IPS-18c (cell line): Measurements from ENCODE around the gene MAD2L2.

Source experiments
- H3K4me3 ChIP-seq: 2 replicates; pipeline ENCODE4 v1.7.0; 2013; ENCODE audit warnings: low read depth, mild to moderate bottlenecking, low read length, moderate library complexity; ENCODE audit not compliant: insufficient read depth
- H3K9me3 ChIP-seq: one replicate; pipeline ENCODE4 v1.6.1; 2013; ENCODE audit warnings: mild to moderate bottlenecking, low read length, moderate library complexity; ENCODE audit not compliant: control insufficient read depth, insufficient read depth

The MAD2L2 gene

DNA sequence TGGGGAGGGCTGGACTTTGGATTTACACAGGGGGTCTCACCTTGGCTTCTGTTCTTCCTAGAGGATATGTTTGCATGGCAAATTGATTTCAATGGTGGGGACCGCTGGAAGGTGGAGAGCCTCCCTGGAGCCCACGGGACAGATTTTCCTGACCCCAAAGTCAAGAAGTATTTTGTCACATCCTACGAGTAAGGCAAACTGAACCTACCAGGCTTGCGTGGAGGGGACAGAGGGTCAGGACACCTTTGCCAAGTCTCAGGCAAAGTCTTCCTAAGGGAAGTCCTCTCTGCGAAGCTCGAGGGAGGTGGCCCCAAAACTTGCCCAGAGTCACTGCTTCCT is 9.8 kb downstream of the MAD2L2 start:
- H3K4me3 ChIP-seq = no peak overlapping the region
- peaks cover 2% of the 10 kb centered on the region for H3K9me3 ChIP-seq

DNA sequence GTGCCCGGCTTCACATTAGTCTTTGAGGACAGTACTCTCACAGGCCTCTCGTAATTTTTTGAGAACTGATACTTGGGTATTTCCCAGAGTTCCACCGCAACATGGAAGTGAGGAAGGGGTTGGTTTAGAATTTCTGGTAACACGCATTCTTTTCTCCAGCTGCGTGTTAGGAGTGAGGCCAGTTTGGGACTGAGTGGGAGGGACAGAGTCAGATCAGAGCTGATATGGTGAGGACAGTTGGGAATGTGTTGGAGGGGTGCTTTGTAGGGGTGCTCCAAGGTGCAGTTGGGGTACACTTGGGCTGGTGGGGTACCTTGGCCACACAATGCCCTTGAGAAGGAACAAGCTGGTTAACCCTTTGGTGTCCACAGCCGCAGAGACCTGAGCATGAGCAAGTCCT is 10.2 kb downstream of the MAD2L2 start:
- Histone ChIP-seq H3K4me3 (no peak overlapping the region), H3K9me3 (no peaks in the 10 kb centered on the region)

DNA sequence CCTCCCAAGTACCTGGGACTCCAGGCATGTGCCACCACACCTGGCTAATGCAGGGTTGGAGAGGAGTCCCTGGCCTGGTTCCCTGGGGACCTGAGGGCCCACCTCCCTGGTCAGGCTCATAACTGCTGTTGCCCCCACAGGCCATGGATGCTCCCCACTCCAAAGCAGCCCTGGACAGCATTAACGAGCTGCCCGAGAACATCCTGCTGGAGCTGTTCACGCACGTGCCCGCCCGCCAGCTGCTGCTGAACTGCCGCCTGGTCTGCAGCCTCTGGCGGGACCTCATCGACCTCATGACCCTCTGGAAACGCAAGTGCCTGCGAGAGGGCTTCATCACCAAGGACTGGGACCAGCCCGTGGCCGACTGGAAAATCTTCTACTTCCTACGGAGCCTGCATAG is 12.4 kb downstream of the MAD2L2 start:
- Histone ChIP-seq H3K4me3 (no peak overlapping the region), H3K9me3 (no peaks in the 10 kb centered on the region)

DNA sequence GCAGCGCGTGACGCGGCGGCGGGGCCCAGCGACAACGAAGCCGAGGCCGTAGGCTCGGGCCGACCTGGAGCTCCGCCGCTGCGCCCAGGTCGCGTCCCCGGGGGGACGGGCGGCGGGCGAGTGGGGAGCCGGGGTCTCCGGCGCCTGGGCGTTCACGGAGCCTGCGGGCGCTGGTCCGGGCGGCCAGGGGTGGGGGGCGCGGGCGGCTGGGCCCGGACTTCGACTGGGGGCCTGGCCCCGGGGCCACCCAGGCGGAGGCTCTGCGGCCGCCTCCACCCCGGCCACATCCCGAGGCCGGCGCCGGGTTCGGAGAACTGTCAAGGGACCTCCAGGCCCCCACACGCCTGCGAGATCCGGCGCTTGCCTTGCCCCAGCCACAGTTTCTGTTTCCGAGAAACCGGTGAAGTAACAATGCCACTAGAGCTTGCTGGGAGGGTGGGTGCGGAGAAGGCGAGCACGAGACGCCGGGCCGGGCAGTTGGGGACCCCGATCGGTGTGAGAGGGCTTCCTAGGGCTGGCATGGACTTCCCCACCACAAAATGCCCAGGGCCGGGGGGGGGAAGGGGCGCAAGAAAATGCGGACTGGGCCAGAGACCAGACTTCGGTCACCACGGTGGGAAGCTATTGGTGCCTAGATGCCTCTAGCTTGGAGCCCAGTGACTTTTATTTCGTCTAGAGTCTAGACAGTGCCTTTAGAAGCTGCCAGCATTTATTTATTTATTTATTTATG is 16.4 kb downstream of the MAD2L2 start:
- Histone ChIP-seq H3K4me3 (peak overlapping the region; percentile 44), H3K9me3 (no peaks in the 10 kb centered on the region)

DNA sequence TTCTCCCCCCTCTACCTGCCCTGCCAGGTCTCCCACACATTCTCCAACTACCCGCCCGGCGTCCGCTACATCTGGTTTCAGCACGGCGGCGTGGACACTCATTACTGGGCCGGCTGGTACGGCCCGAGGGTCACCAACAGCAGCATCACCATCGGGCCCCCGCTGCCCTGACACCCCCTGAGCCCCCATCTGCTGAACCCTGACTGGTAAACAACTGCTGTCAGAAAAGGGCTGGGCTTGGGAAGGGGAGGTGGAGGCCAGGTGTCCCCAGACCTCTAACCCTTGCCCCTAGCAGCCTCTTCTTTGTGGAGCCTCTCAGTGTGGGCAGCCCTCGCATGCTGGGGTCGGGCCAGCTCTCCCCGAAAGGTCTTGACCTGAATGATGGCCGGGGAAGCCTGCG is 19.8 kb downstream of the MAD2L2 start:
- Histone ChIP-seq H3K9me3 (no peaks in the 10 kb centered on the region), H3K4me3 (no peak overlapping the region)

DNA sequence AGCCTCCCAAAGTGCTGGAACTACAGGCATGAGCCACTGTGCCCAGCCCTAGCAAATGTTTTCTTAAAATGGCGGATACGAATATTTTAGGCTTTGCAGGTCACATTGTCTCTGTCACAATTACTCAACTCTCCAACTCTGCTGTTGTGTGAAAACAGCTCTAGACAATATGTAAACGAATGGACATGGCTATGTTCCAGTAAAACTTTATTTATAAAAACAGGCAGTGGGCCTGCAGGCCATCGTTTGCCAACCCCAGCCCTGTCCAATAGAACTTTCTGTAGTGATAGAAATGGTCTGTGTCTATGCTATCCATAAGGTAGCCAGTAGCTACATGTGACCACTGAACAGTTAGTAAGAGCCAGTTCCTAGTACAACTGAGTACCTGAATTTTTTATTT is 21.2 kb downstream of the MAD2L2 start:
- H3K4me3 ChIP-seq = no peak overlapping the region
- no peaks in the 10 kb centered on the region for H3K9me3 ChIP-seq

DNA sequence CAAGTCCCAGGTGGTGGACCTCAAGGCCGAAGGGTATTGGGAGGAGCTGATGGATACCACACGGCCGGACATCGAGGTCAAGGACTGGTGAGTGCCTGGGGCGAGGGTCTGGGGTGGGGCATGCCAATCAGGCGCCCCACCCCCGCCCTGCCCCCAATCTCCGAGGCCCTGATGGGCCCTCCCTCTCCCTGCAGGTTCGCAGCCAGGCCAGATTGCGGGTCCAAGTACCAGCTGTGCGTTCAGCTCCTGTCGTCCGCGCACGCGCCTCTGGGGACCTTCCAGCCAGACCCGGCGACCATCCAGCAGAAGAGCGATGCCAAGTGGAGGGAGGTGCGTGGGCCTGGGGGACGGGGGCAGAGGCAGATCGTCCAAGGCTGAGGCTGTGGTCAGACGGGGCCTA is 22.4 kb downstream of the MAD2L2 start:
- H3K9me3 ChIP-seq = no peaks in the 10 kb centered on the region
- H3K4me3 ChIP-seq = no peak overlapping the region

DNA sequence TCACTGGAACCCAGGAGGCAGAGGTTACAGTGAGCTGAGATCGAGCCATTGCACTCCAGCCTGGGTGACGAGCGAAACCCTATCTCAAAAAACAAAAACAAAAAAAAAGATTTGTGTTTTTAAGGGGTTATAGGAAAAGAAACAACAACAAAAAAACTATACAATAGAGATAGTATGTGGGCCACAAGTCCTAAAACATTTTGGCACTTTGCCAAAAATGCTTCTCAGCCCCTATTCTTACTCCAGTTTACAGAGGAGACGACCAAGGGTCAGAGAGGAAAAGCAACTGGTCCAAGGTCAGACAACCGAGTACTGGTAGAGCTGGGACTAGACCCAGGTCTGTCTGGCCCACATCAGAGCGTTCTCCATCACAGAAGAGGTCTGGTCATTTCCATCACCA is 23.3 kb downstream of the MAD2L2 start:
- Histone ChIP-seq H3K4me3 (no peak overlapping the region), H3K9me3 (no peaks in the 10 kb centered on the region)

DNA sequence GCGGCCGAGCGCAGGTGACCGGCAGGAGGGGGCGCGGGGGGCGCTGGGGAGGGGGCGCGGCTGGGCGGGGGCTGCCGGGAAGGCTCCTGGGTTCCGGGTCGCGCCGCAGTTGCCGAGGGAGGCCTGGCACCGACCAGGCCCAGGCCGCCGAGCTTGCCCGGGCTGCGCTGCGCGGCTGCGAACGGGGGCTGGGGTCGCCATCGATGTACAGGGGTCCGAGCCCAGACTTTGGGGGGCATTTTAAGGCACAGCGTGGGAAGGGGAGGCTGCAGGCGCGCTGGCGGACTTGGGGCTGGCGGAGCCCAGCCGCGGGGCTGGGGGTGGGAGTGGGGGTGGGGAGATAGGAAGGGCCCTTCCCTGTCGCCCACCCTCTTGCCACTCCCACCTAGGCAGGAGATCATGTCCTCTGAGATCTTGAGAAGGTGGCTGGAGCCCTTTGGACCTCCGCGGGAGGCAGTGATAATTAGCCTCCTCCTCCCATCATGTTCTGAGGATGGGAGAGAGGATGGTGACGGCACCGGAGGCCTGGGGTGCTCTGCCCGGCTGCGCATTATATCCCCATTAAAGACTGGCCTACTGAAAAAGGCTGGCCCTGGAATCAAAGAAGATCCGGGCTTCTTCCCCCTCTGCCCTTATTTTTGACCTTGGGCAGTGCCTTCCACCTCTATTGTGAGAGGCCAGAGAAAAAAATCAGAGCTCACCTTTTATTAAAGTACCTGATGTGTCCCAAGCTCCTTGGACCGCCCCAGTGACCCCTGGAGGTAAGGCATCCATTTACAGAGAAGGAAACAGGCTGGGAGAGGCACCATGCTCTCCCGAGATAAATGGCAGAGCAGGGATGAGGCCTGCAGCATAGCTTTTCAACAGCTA is 25.8 kb downstream of the MAD2L2 start:
- Histone ChIP-seq H3K4me3 (peak overlapping the region; percentile 56), H3K9me3 (no peaks in the 10 kb centered on the region)

DNA sequence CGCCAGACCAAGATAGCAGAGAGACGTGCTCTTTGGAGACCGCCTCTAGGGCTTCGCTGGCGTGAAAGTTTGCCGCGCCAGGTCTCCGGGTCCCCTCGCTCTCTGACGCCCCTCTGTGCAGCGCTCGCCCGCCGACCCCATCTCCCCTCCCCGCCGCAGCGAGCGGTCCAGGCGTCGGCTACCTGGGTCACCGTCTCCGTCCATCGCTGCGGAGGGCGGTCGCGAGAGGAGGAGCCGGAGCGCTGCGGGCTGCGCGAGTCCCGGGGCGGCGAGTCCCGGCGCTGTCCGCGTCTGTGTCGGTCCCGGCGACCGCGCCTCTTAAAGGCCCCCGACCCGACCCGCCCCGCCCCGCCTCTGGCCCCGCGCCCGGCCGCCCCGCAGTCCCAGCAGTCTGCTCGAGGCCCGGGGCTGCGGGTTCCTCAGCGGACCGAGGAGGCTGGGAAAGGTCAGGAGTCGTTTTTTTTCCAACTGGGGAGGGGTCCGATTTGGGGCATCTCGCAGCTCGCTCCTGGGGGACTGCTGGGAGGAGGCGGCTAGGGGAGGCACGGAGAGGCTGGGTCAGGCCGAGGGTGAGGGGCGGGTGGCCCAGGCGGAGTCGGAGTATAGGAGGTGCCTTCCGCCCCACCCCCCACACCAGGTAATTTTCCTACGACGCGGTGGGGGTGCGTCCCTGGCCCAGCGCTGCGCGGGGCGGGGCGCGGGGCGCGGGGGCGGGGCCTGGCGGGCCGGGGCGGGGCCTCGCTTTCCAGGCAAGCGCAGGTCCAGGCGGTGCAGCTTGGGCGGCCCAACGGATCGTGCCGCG is 26.6 kb downstream of the MAD2L2 start, which contains the start of the genes FBXO2 and FBXO44:
Gene FBXO2 (minus strand): TSS at position 293 of the 802 bp plus-strand sequence. CDS start 89 bp downstream, at position 204.
Gene FBXO44 (plus strand): TSS at position 741 of the 802 bp plus-strand sequence. CDS start 959 bp downstream, outside the sequence.
- Histone ChIP-seq H3K4me3 (peak within 1 kb of the TSS; percentile 69), H3K9me3 (no peaks in the 10 kb centered on the region)

DNA sequence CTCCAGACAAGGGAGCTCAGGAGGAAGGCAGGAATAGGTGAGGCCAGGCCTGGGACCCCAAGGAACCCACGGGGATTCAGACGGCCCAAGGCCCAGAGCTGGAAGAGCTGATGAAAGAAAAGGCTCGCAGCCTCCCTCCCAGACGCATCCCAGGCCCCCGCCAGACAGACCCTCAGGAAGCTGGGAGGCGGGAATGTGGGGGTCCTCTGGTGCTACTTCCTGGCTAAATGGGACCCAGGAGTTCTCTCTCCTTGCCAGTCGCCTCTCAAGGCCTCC is 27.1 kb downstream of the MAD2L2 start:
- Histone ChIP-seq H3K4me3 (peak overlapping the region; percentile 69), H3K9me3 (no peaks in the 10 kb centered on the region)

DNA sequence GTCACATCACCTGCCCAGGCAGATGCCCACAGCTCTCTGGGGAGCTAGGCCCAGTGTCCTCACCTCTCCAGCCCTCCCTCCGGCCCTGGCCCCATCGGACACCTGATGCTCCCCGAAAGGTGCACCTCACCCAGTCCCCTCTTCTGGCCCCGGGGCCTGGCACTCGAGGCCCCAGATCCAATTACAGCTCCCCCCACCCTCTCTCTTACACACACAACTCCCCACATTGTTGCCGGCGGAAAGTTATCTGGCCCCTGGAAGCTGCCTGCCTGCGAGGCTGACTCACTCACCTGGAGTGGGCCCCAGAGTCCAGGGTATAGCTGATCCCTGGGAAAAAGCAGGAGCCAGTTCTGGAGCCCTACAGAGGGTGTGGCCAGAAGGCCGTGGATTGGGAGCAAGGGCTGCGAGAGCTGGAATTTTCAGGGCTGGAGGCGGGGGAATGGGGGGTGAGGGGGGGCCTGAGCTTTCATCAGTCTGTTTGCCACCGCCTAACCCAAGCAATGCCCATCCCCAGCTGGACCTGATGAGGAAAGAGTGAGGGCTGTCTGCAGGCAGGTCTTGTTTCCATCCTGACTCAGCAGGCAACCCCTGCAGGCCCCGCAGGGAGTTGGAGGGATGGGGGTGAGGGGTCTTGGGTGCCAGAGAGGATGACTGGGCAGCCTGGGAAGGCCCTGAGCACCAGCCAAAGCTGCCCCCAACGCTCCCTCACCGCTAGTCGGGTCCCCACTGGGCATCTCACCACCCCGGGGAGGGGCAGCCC is 27.7 kb downstream of the MAD2L2 start:
- Histone ChIP-seq H3K9me3 (no peaks in the 10 kb centered on the region), H3K4me3 (peak overlapping the region; percentile 69)

DNA sequence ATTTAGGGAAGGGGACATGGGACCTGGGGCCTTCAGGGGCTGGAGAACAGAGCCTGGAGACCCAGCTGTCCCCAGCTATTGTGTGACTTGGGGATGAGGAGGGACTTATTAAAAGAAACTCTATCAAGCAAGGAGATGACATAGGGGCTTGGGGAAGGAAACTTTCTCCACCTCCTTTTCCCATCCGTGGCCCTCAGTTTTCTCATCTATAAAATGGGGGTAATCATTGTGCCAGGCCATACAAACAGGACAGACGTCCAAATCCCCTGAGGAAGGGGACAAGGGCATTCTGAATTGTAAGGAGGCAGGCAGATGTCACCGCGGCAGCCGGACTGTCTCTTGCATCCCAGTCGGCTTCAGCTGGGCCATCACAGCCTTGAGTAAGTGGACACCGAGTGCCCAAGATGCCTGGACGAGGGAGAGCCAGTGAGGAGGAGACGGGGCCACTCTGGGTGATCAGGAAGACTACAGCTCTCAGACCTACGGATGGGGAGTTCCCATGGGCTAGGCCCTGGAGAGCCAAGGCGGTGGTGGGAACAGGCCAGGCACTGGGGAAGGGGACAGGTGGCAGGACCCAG is 28.7 kb downstream of the MAD2L2 start:
- Histone ChIP-seq H3K9me3 (no peaks in the 10 kb centered on the region), H3K4me3 (no peak overlapping the region)

DNA sequence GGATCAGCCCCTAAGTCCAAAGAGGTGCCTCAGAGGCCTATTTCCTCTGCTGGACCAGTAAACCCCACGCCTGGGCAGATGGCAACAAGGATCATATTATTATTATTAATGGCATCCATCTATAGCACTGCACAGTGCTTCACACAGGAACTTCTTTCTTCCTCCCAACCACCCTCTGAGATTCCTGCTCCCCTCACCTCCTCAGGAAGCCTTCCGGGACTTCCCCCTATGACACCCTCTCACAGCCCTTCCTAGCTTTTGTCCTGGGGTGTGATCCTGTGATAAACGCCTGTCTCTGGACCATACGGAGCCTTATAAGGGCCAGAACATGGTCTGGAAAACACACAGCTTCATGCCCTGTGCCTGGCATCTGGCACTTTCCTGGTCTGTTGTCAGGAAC is 29.9 kb downstream of the MAD2L2 start:
- Histone ChIP-seq H3K4me3 (no peak overlapping the region), H3K9me3 (no peaks in the 10 kb centered on the region)

DNA sequence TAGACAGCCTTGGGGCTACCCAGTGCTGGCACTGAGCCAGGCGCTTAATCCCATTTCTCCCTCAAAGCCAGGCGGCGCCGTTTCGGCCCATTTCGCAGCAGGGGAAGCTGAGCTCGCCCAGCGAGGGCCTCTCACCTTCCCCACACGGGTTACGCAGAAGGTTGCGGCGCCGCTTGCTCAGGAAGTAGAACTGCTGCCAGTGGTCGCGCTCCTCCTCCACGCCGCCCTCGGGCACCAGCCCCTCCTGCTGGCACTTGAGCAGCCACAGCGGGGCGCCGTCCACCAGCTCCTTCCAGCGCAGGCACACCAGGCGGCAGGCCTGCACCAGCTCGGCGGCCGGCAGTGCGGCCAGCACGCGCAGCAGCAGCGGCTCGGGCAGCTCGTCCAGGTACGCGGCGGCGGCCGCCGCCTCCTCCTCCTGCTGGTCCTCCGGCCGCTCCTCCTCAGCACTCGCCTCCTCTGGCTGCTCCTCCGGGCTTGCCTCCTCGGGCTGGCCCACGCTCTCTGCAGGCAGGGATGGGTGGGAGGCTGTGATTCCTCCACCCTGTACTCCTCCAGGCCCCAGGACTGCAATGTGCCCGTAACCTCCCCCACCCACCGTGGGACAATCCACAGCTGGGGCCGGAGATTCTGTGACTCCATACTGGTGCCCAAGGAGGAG is 30.5 kb downstream of the MAD2L2 start:
- H3K4me3 ChIP-seq = peak overlapping the region; percentile 28
- H3K9me3 ChIP-seq = no peaks in the 10 kb centered on the region

DNA sequence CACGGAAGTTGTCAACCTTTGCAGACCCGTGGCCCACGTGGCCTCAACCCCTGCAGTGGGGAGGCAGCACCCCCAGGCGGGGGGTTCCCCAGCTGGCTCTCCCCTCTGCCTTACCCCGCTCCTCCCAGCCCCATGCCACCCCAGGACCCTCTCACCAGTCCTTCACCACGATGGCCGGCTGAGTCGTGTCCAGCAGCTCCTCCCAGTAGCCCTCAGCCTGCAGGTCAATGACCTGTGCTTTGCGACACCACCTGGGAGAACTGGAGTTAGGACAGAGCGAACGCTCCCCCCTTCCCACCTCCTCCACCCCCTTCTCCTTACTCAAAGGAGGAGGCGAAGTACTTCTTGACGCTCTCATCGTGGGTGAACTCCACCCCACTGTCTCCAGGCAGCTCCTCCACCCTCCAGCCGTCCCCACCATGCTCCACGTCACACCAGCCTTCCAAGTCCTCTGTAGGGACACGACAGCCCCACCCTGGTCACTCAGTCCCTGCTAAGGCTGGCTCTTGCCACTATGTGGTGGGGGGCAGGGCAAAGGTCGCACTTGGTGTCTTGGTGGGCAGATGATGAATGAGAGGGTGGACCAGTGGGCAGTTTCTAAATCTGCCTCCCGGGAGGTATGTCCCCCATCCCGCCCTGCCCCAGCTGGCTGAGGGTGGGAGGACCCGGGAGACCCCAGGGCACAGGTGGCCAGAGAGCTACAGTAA is 31.2 kb downstream of the MAD2L2 start:
- Histone ChIP-seq H3K4me3 (no peak overlapping the region), H3K9me3 (no peaks in the 10 kb centered on the region)
